Stimulated activated memory B cell treated with anti-CD40 and anti-IgM and Interleukin-4, amounts not matched to agents 10 μg/mL and 1 μg/mL and 100 μg/mL, for 72 hours (primary cell): ENCODE measurements around the gene EFNA2.

Experiments
- ATAC-seq: fragments of 150-1000 bp; cut with Tn5 transposase; 2 replicates; pipeline ENCODE4 v1.10.0; 2021
- H3K27ac Mint-ChIP-seq: one replicate; pipeline ENCODE4 v1.8.0; 2022; ENCODE audit warnings: mild to moderate bottlenecking, mixed read lengths
- H3K27me3 Mint-ChIP-seq: one replicate; pipeline ENCODE4 v1.8.0; 2022; ENCODE audit warnings: mixed read lengths
- H3K36me3 Mint-ChIP-seq: one replicate; pipeline ENCODE4 v1.8.0; 2022; ENCODE audit warnings: mixed read lengths
- H3K4me1 Mint-ChIP-seq: one replicate; pipeline ENCODE4 v1.8.0; 2022; ENCODE audit warnings: mixed read lengths
- H3K4me3 Mint-ChIP-seq: one replicate; pipeline ENCODE4 v1.8.0; 2022; ENCODE audit warnings: mild to moderate bottlenecking, moderate library complexity, mixed read lengths
- H3K9me3 Mint-ChIP-seq: one replicate; pipeline ENCODE4 v1.8.0; 2022; ENCODE audit warnings: mixed read lengths

The EFNA2 gene

DNA sequence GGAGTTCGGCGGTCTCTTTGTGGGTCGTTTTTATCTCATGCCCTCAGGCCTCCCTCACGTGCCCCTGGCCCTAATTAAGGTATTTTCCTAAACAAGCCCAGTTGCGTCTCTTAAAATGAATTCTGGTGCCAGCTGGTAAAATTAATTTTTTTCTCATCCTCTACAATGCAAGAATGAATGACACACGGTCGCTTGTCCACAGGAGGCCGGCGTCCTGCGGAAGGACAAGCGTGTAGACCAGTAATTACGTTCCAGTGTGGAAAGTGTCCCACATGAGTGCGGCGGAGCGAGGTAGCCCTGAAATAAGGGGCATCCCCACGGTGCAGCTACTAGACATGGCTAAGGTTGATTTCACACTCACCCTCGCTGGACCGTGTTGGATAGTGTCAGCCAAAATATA lies 63.5 kb downstream of the EFNA2 start:
- Mint-ChIP-seq H3K36me3 (no peaks in the 10 kb centered on the region), H3K27me3 (peaks cover 10% of the 10 kb centered on the region), H3K27ac (peak overlapping the region; percentile 59), H3K9me3 (no peaks in the 10 kb centered on the region), H3K4me3 (no peak overlapping the region), H3K4me1 (peaks cover 22% of the 10 kb centered on the region)
- ATAC-seq = no peak

- ATAC-seq = no peak
- no peaks in the 10 kb centered on the region for H3K9me3 Mint-ChIP-seq
- peaks cover 10% of the 10 kb centered on the region for H3K27me3 Mint-ChIP-seq
- no peak overlapping the region for H3K4me3 Mint-ChIP-seq
- no peak overlapping the region for H3K27ac Mint-ChIP-seq
- H3K36me3 Mint-ChIP-seq = no peaks in the 10 kb centered on the region
- peaks cover 19% of the 10 kb centered on the region for H3K4me1 Mint-ChIP-seq
Measured at GRCh38 chr19:1350867-1351266, 65.2 kb downstream of the EFNA2 start.
